Left ventricle myocardium inferior (tissue), 1 donor: ENCODE data around the gene TAL1. TPM values are rescaled to one million over a fixed set of nuclear protein-coding genes. Genes with fewer than 3 reads are reported as not detected.

ENCODE experiments used
- DNase-seq: peaks from one replicate; pipeline ENCODE4 v3.0.0-alpha.2; 2020
- H3K27ac ChIP-seq: fragments of 200-600 bp; replicated peaks from 2 replicates; pipeline ENCODE4 v1.8.0; 2021
- H3K27me3 ChIP-seq: fragments of 200-600 bp; 2 replicates; pipeline ENCODE4 v1.8.0; 2021; ENCODE audit warnings: low read depth
- H3K36me3 ChIP-seq: fragments of 200-600 bp; 2 replicates; pipeline ENCODE4 v1.8.0; 2021
- H3K4me1 ChIP-seq: fragments of 200-600 bp; 2 replicates; pipeline ENCODE4 v1.8.0; 2021
- H3K4me3 ChIP-seq: fragments of 200-600 bp; 2 replicates; pipeline ENCODE4 v1.8.0; 2021; ENCODE audit warnings: mild to moderate bottlenecking, moderate library complexity
- H3K9me3 ChIP-seq: fragments of 200-600 bp; replicated peaks from 2 replicates; pipeline ENCODE4 v1.8.0; 2021
- CTCF ChIP-seq: fragments of 200-600 bp; IDR thresholded peaks from 2 replicates; pipeline ENCODE4 v1.8.0; 2021; ENCODE audit warnings: antibody characterized with exemption, mild to moderate bottlenecking, borderline replicate concordance
- intact Hi-C: fragments of 100-400 bp; cut with micrococcal nuclease; formaldehyde crosslinking; loops from one replicate; pipeline ENCODE4 v1.11.0; 2022
- total RNA-seq: library from RNA; stranded (reverse); fragmentation: NEBNext Ultra II Directional; extraction: Animal tissue kit (Norgen Biotek cat#: 25700); gene quantifications from one replicate; pipeline ENCODE4 v1.2.1, GENCODE V29; 2021
- donor health status: DM: no; HTN: yes; CAD: no; lungs with severe emphysema.

TAL1 gene
- total RNA-seq, 1 donor from 2014 or later, result 4.3 TPM

- intact Hi-C loops, result no loop called here
- H3K36me3 ChIP-seq, result no peaks in the 10 kb centered on the region
- peaks cover 16% of the 10 kb centered on the region for H3K4me1 ChIP-seq
- H3K27ac ChIP-seq, result no peak overlapping the region
- no peak overlapping the region for H3K4me3 ChIP-seq
- no peak for TF ChIP-seq CTCF
- no peaks in the 10 kb centered on the region for H3K9me3 ChIP-seq
- DNase-seq, result no peak
- H3K27me3 ChIP-seq, result peaks cover 39% of the 10 kb centered on the region
Observed at GRCh38 chr1:47183308-47184089, 48.5 kb downstream of the TAL1 start.

GRCh38 chr1:47182676-47183235 is 49.3 kb downstream of the TAL1 start:
- no peak for TF ChIP-seq CTCF

DNA sequence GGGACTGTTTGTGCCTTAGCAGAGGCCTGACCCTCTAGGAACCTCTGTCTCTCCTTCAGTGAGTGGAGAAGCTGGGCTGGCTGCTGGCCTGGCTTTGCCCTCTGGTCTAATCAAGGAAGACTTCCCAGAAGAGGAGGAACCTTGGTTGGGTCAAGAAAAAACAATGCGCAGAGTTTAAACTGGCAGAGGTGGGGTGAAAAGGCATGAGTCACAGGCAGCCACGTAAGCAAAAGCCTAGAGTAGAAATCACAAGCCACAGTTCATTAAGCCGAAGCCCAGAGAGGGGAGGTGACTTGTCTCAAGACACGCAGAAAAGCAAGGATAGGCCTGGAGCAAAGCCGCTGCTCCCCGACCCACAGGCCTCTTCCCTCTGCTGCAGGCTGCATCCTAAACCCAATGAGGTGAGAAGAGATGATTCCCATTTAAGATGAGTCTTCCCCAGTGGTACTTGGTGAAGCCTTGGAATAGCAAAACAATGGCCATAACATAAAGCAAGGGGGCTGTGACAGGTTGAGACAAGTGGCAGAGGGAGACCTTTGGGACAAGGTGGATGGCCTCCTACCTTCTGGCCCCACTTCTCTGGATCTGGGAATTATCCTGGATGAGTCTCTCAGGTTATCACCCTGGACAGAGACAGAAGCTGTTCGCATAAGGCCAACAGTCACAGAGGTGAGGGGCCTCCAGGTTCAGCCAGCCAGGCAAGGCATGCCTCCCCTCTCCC is 49.9 kb downstream of the TAL1 start:
- H3K9me3 ChIP-seq, result no peaks in the 10 kb centered on the region
- H3K4me1 ChIP-seq, result peaks cover 16% of the 10 kb centered on the region
- no peak overlapping the region for H3K27ac ChIP-seq
- H3K4me3 ChIP-seq, result no peak overlapping the region
- no peak for TF ChIP-seq CTCF
- H3K36me3 ChIP-seq, result no peaks in the 10 kb centered on the region
- intact Hi-C loops, result no loop called here
- H3K27me3 ChIP-seq, result peaks cover 39% of the 10 kb centered on the region
- DNase-seq, result no peak

More at GRCh38 chr1:47182676-47183235, 49.3 kb downstream of the TAL1 start:
- intact Hi-C loops, result no loop called here
- no peak overlapping the region for H3K27ac ChIP-seq
- H3K36me3 ChIP-seq, result no peaks in the 10 kb centered on the region
- H3K9me3 ChIP-seq, result no peaks in the 10 kb centered on the region
- DNase-seq, result no peak
- H3K27me3 ChIP-seq, result peaks cover 39% of the 10 kb centered on the region
- H3K4me1 ChIP-seq, result peaks cover 16% of the 10 kb centered on the region
- no peak overlapping the region for H3K4me3 ChIP-seq

- Histone ChIP-seq H3K27me3 (peaks cover 39% of the 10 kb centered on the region), H3K36me3 (no peaks in the 10 kb centered on the region), H3K27ac (no peak overlapping the region), H3K4me1 (peaks cover 16% of the 10 kb centered on the region), H3K9me3 (no peaks in the 10 kb centered on the region), H3K4me3 (no peak overlapping the region)
- TF ChIP-seq CTCF, result no peak
- DNase-seq, result no peak
- intact Hi-C loops, result no loop called here
Observed at GRCh38 chr1:47181095-47181954, 50.7 kb downstream of the TAL1 start.

DNA sequence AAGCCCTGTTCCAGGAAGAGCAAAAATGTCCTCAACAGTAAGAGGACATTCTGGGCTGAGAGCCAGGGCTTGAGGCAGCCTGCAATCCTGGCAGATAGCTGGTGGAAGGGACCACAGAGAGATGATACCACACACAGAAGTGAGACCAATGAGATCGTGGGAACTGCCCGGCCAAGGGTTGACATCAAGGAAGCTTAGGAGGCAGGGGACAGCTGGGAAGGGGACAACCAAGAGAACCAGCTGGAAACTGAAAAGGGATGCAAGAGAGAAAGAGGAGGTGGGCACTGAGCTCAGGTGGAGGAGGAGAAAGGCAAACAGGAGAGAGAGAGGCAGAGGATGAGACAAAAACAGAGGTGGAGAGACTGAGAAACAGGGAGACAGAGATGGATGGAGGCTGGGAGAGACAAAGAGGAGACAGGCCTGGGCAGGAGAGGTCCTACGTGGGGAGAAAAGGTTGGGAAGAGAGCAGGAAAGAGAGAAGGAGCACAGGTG is 51.4 kb downstream of the TAL1 start:
- Histone ChIP-seq H3K27ac (no peak overlapping the region), H3K4me1 (peaks cover 16% of the 10 kb centered on the region), H3K36me3 (no peaks in the 10 kb centered on the region), H3K9me3 (no peaks in the 10 kb centered on the region), H3K27me3 (peaks cover 39% of the 10 kb centered on the region), H3K4me3 (no peak overlapping the region)
- TF ChIP-seq CTCF, result no peak
- no peak for DNase-seq
- intact Hi-C loops, result no loop called here
